ENCODE data around the gene CEACAM21. TPM values are rescaled to one million over a fixed set of nuclear protein-coding genes. Genes with fewer than 3 reads are reported as not detected.
"Not testable (repeated sequence)": the region's sequence is repeated elsewhere in the genome, so short reads cannot be mapped to it uniquely, and the experiment has no call there.

The CEACAM21 gene
- total RNA-seq, 1 experiment from 2014 or later: not detected

- H3K9me3 ChIP-seq (ENCODE audit: low read length); H3K79me2 ChIP-seq (ENCODE audit: low read length); H3K4me3 ChIP-seq (ENCODE audit: low read length); H3K4me1 ChIP-seq (ENCODE audit: low read length); H3K36me3 ChIP-seq (ENCODE audit: insufficient read depth, low read length); H3K4me2 ChIP-seq (ENCODE audit: low read depth, low read length, poor library complexity, severe bottlenecking); H2AFZ ChIP-seq (ENCODE audit: low read length); H3K9me2 ChIP-seq (replicated peaks; ENCODE audit: insufficient read depth, low read length); DNase-seq; H3K27me3 ChIP-seq (ENCODE audit: low read length); H3K9ac ChIP-seq (ENCODE audit: low read length); H4K20me1 ChIP-seq (ENCODE audit: insufficient read depth, low read depth, low read length); H3K27ac ChIP-seq (ENCODE audit: low read length): not testable (repeated sequence)
Measured at GRCh38 chr19:41582577-41583182, 6.7 kb downstream of the CEACAM21 start.

GRCh38 chr19:41584260-41584810, 8.4 kb downstream of the CEACAM21 start:
- Histone ChIP-seq H3K9me3 (ENCODE audit: low read length) (peaks cover 3% of the 10 kb centered on the region; the same call in 1 of the 2 replicates), H3K36me3 (ENCODE audit: insufficient read depth, low read length) (no peaks in the 10 kb centered on the region), H3K4me1 (ENCODE audit: low read length) (no peaks in the 10 kb centered on the region), H2AFZ (ENCODE audit: low read length) (no peak overlapping the region), H3K9me2 (replicated peaks; ENCODE audit: insufficient read depth, low read length) (no peaks in the 10 kb centered on the region), H3K79me2 (ENCODE audit: low read length) (no peaks in the 10 kb centered on the region), H3K9ac (ENCODE audit: low read length) (no peak overlapping the region), H3K4me3 (ENCODE audit: low read length) (no peak overlapping the region), H3K27me3 (ENCODE audit: low read length) (no peaks in the 10 kb centered on the region), H3K4me2 (ENCODE audit: low read depth, low read length, poor library complexity, severe bottlenecking) (no peak overlapping the region), H4K20me1 (ENCODE audit: insufficient read depth, low read depth, low read length) (no peaks in the 10 kb centered on the region), H3K27ac (ENCODE audit: low read length) (no peak overlapping the region)
- no peak for DNase-seq

- Histone ChIP-seq H3K27ac (ENCODE audit: low read length) (no peak overlapping the region), H3K4me1 (ENCODE audit: low read length) (no peaks in the 10 kb centered on the region), H4K20me1 (ENCODE audit: insufficient read depth, low read depth, low read length) (no peaks in the 10 kb centered on the region), H3K9me2 (replicated peaks; ENCODE audit: insufficient read depth, low read length) (no peaks in the 10 kb centered on the region), H3K36me3 (ENCODE audit: insufficient read depth, low read length) (no peaks in the 10 kb centered on the region), H2AFZ (ENCODE audit: low read length) (no peak overlapping the region), H3K79me2 (ENCODE audit: low read length) (no peaks in the 10 kb centered on the region), H3K27me3 (ENCODE audit: low read length) (no peaks in the 10 kb centered on the region), H3K4me3 (ENCODE audit: low read length) (no peak overlapping the region), H3K9me3 (ENCODE audit: low read length) (peaks cover 3% of the 10 kb centered on the region; the same call in 1 of the 2 replicates), H3K4me2 (ENCODE audit: low read depth, low read length, poor library complexity, severe bottlenecking) (no peak overlapping the region), H3K9ac (ENCODE audit: low read length) (no peak overlapping the region)
- no peak for DNase-seq
Measured at GRCh38 chr19:41584931-41585330, 9.0 kb downstream of the CEACAM21 start.

- Histone ChIP-seq H3K4me1 (ENCODE audit: low read length) (no peaks in the 10 kb centered on the region), H3K9ac (ENCODE audit: low read length) (no peak overlapping the region), H3K9me2 (replicated peaks; ENCODE audit: insufficient read depth, low read length) (no peaks in the 10 kb centered on the region), H4K20me1 (ENCODE audit: insufficient read depth, low read depth, low read length) (no peaks in the 10 kb centered on the region), H3K79me2 (ENCODE audit: low read length) (no peaks in the 10 kb centered on the region), H3K4me2 (ENCODE audit: low read depth, low read length, poor library complexity, severe bottlenecking) (no peak overlapping the region), H3K4me3 (ENCODE audit: low read length) (no peak overlapping the region), H3K27me3 (ENCODE audit: low read length) (no peaks in the 10 kb centered on the region), H3K9me3 (ENCODE audit: low read length) (no peaks in the 10 kb centered on the region; the same call in 1 of the 2 replicates), H3K27ac (ENCODE audit: low read length) (no peak overlapping the region), H3K36me3 (ENCODE audit: insufficient read depth, low read length) (no peaks in the 10 kb centered on the region), H2AFZ (ENCODE audit: low read length) (no peak overlapping the region)
- DNase-seq: no peak
Measured at GRCh38 chr19:41586064-41586463, 10.1 kb downstream of the CEACAM21 start.

- Histone ChIP-seq H3K9me2 (replicated peaks; ENCODE audit: insufficient read depth, low read length) (no peaks in the 10 kb centered on the region), H3K79me2 (ENCODE audit: low read length) (no peaks in the 10 kb centered on the region), H3K4me1 (ENCODE audit: low read length) (no peaks in the 10 kb centered on the region), H3K9ac (ENCODE audit: low read length) (no peak overlapping the region), H3K27ac (ENCODE audit: low read length) (no peak overlapping the region), H3K9me3 (ENCODE audit: low read length) (no peaks in the 10 kb centered on the region; the same call in 1 of the 2 replicates), H3K4me2 (ENCODE audit: low read depth, low read length, poor library complexity, severe bottlenecking) (no peak overlapping the region), H3K27me3 (ENCODE audit: low read length) (no peaks in the 10 kb centered on the region), H3K4me3 (ENCODE audit: low read length) (no peak overlapping the region), H3K36me3 (ENCODE audit: insufficient read depth, low read length) (no peaks in the 10 kb centered on the region), H2AFZ (ENCODE audit: low read length) (no peak overlapping the region), H4K20me1 (ENCODE audit: insufficient read depth, low read depth, low read length) (no peaks in the 10 kb centered on the region)
- DNase-seq: no peak
Measured at GRCh38 chr19:41587101-41587837, 11.3 kb downstream of the CEACAM21 start.

GRCh38 chr19:41587838-41588210, 11.9 kb downstream of the CEACAM21 start:
- Histone ChIP-seq H3K4me3 (ENCODE audit: low read length) (no peak overlapping the region), H3K27me3 (ENCODE audit: low read length) (no peaks in the 10 kb centered on the region), H3K9me3 (ENCODE audit: low read length) (no peaks in the 10 kb centered on the region), H3K4me2 (ENCODE audit: low read depth, low read length, poor library complexity, severe bottlenecking) (no peak overlapping the region), H3K4me1 (ENCODE audit: low read length) (no peaks in the 10 kb centered on the region), H2AFZ (ENCODE audit: low read length) (no peak overlapping the region), H3K79me2 (ENCODE audit: low read length) (no peaks in the 10 kb centered on the region), H3K9me2 (replicated peaks; ENCODE audit: insufficient read depth, low read length) (no peaks in the 10 kb centered on the region), H4K20me1 (ENCODE audit: insufficient read depth, low read depth, low read length) (no peaks in the 10 kb centered on the region), H3K9ac (ENCODE audit: low read length) (no peak overlapping the region), H3K27ac (ENCODE audit: low read length) (no peak overlapping the region), H3K36me3 (ENCODE audit: insufficient read depth, low read length) (no peaks in the 10 kb centered on the region)
- no peak for DNase-seq

- H3K36me3 ChIP-seq (ENCODE audit: insufficient read depth, low read length): no peaks in the 10 kb centered on the region
- H3K9ac ChIP-seq (ENCODE audit: low read length): no peak overlapping the region
- DNase-seq: peak; percentile 70
- no peaks in the 10 kb centered on the region for H3K4me1 ChIP-seq (ENCODE audit: low read length)
- no peaks in the 10 kb centered on the region for H3K9me2 ChIP-seq (replicated peaks; ENCODE audit: insufficient read depth, low read length)
- H3K9me3 ChIP-seq (ENCODE audit: low read length): no peaks in the 10 kb centered on the region
- H3K79me2 ChIP-seq (ENCODE audit: low read length): no peaks in the 10 kb centered on the region
- H2AFZ ChIP-seq (ENCODE audit: low read length): no peak overlapping the region
- H3K27ac ChIP-seq (ENCODE audit: low read length): no peak overlapping the region
- no peak overlapping the region for H3K4me2 ChIP-seq (ENCODE audit: low read depth, low read length, poor library complexity, severe bottlenecking)
- no peaks in the 10 kb centered on the region for H4K20me1 ChIP-seq (ENCODE audit: insufficient read depth, low read depth, low read length)
- H3K27me3 ChIP-seq (ENCODE audit: low read length): no peaks in the 10 kb centered on the region
- H3K4me3 ChIP-seq (ENCODE audit: low read length): no peak overlapping the region
Measured at GRCh38 chr19:41588497-41589209, 12.7 kb downstream of the CEACAM21 start.

GRCh38 chr19:41589371-41589770, 13.4 kb downstream of the CEACAM21 start:
- H3K36me3 ChIP-seq (ENCODE audit: insufficient read depth, low read length): no peaks in the 10 kb centered on the region
- H3K4me3 ChIP-seq (ENCODE audit: low read length): no peak overlapping the region
- no peaks in the 10 kb centered on the region for H3K4me1 ChIP-seq (ENCODE audit: low read length)
- no peak overlapping the region for H3K4me2 ChIP-seq (ENCODE audit: low read depth, low read length, poor library complexity, severe bottlenecking)
- H3K9me2 ChIP-seq (replicated peaks; ENCODE audit: insufficient read depth, low read length): no peaks in the 10 kb centered on the region
- H3K9me3 ChIP-seq (ENCODE audit: low read length): no peaks in the 10 kb centered on the region
- no peak overlapping the region for H3K9ac ChIP-seq (ENCODE audit: low read length)
- DNase-seq: no peak
- no peaks in the 10 kb centered on the region for H3K79me2 ChIP-seq (ENCODE audit: low read length)
- no peak overlapping the region for H3K27ac ChIP-seq (ENCODE audit: low read length)
- H3K27me3 ChIP-seq (ENCODE audit: low read length): no peaks in the 10 kb centered on the region
- no peak overlapping the region for H2AFZ ChIP-seq (ENCODE audit: low read length)
- no peaks in the 10 kb centered on the region for H4K20me1 ChIP-seq (ENCODE audit: insufficient read depth, low read depth, low read length)

Measured in Karpas-422 (cell line).